NCI-H187 treated with DMSO at 0.1 percent for 48 hours (cell line): ENCODE measurements around the gene UBE2E2.

Source experiments
- DNase-seq: peaks from one replicate; lab custom pipeline; 2025; lab: John Stamatoyannopoulos, UW

UBE2E2 gene

DNA sequence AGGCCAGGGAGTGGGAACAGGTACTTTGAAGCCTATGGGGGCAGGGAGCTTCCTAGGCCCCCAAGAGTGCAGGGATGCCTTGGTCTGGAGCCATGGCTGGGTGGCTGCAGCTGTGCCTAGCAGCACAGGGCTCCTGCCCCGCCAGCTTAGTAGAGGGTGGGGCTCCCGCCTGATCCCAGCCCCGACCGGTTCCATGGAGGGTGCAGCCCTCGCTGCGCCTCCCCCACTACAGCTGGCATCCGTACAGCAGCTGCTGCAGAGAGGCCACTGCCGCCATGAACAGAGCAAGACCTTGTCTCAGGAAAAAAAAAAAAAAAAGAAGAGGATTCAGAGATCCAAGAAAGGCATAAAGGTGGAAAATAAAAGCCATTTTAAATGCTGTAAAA is 277.2 kb downstream of the UBE2E2 start:
- no peak for DNase-seq

DNA sequence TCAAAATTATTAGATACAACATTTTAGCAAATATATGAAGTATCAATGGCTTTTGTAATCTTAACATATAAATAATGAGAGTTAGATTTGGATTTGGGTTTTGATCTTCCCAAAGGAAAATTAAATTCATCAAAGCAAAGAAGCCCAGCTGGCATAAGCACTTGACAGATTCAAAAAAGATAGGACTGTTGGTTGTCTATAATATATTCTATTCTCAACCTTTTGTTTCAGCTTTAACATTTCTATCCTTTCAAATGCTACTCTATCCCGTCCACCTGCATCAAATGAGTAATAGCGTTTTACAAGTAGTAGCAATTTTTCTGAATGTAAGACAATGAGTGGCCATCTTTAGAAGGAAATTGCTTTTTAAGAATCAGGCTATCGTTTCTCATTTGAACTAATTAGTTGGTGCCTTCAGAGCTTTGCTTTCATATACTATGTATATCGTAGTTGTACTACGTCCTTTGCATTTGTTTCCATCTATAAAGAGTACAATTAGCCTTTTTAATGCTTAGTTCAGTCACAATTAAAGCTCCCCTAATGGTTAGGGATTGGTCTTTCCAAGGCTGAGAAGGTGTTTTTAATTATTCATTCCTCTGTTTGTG is 278.0 kb downstream of the UBE2E2 start:
- DNase-seq: no peak

DNA sequence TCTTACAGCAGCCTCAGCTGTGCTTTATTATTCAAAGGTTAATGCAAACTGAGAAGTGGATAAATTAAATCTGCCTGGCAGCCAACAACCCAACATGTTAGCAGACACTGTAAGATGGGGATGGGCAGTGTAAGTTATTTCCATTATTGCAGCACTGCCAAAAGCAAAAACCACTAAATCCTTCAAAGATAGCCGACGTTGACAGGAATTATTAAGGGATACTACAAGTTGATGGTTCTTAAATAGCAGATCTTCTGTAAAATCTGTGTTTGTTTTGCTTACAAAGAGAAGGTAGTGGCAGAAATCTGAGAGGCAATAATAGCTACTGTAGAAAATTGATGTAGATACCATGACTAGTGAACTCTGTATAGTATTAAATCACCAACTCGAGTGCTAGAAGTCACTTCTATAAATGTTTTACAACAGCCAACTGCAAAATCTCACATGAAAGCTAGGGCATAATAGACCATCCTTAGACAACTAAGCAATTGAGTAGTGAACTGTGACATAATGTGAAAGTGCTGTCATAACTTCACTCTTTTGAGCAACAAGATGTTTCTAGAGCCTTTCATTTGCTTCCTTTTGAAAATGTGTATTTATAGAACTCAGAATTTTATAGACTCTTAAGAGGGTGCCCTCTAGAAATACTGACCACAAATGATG is 278.6 kb downstream of the UBE2E2 start:
- DNase-seq: peak; percentile 34

DNA sequence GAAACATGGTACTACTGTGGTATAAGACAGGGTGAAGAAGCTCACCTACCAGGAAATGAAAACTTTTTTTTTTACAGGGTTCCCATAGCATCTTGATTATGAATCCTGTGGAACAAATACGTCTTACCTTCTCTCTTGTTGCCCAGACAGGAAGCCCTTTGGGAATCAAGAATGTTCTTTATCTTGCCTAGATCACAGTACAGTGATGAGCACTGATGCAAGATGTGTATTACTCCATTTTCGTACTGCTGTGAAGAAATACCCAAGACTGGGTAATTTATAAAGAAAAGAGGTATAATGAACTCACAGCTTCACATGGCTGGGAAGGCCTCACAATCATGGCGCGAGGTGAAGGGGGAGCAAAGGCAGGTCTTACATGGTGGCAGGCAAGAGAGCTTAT is 281.3 kb downstream of the UBE2E2 start:
- DNase-seq: no peak

DNA sequence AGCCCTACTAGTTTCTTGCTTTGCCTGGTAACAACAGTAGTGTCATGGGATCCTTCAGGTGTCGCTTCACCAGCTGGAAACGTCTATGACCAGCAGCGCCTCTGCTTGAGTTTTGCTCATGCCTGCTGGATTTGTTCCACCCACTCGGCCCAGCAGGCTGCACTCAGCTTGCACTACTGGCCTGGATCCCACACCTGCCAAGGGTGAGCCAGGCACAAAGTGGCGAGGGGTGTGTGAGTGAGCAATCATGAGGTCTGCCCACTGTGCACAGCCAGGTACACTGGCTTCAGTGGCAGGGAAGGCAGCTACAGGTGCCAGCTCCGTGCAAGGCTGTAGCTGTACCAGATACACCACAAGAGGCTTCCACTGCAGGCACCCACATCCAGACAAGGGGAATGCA is 282.8 kb downstream of the UBE2E2 start:
- DNase-seq: no peak

DNA sequence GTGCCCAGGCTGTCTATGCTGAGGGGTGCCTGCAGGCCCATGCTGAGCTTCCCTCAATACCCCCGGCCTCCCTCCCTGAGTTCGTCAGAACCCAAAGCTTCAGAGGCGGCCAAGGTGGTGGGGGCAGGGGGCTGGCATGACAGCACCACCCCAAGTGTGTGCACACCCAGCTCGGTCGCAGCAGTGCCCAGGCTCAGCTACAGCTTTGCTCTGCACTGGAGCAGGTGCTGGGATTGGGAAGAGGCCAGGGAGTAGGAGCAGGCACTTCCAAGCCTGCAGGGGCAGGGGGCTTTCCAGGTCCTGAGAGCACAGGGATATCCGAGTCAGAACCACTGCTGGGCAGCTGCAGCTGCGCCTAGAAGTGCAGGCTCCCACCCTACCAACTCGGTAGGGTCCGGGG is 283.9 kb downstream of the UBE2E2 start:
- no peak for DNase-seq

DNA sequence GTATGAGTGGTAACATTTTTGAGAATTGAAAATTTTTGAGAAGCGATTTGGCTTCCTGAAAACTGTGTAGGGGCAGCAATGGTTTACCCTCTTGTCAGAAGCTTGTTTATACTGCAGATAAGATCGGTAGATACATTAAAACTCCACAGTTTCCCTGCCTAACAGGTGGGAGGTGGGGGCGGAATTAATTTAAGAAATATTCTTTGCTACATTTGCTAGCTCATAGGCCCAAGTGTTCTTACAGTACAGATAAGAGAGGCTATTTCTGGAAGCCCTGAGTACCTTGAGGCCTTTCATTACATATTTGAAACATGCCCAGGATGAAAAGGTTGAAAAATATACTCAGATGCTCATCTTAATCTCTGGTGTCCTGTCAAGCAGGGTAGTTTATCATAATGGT is 285.5 kb downstream of the UBE2E2 start:
- DNase-seq: no peak

DNA sequence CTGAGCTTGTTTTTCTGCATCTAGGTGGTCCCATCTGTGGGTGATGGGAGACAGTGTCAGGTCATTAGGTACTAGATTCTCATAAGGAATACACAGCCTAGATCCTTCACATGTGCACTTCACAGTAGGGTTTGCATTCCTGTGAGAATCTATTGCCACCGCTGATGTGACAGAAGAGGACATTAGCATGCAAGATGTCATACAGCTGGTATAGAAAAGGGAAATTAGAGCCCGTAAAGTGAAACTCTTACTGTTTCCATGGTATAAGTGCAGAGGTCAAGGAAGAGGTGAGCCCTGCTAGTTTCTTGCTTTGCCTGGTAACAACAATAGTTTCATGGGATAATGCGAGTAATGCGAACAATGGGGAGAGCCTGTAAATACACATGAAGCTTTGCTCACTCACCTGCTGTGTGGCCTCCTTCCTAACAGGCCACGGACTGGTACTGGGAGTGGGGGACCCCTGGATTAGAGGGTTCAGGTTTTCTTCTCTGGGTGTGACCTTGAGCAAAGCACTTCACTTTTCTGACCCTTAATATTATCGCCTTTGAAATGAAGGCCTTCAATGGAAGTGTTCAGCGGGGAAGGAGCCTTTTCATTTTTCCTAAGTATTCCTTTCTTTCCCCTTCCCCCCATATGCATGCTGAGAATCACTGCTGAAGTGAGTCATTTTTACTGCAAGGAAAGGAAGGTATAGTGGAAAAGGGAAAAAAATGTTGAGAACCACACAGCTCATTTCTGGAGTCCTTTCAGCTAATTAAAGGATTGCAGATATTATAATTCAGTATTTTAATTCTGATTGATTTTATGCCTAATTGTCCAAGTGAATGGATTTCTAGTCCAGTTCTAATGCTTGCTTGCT is 286.4 kb downstream of the UBE2E2 start:
- DNase-seq: no peak

DNA sequence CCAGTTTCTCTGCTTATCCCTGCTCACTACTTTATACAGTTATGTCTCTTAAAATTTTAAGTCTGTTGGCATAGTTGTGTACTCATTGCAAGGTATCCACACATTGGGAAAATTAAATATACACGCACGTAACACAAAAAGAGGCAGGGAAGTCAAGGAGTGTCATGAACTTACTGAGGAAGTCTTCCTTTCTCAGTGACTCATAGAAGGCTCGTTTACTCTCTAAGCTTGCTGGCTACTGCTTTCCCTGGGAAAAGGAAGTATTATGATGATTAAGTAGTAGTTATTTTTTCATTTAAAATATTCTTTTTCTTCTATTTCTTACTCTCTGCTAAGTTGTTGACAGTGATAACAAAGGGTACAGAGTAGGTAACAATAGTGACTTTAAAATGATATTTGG is 287.3 kb downstream of the UBE2E2 start:
- no peak for DNase-seq

DNA sequence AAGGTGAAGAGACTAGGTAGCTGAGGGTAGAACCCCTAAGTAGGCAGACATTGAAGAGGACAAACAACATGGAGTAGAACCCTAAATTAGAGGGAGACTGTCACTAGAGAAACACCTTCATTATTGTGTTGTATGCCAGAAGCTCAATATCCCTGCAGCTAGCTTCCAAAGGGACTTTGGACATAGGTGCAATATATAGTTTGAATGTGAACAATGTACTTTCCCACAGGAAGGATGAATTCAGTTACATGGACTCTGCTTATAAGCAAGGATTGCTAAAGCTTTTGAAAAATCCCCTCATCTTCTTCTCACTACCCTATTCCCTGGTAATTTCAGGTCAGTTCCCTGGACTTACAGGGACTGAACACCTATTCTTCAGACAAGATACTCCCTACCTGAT is 288.9 kb downstream of the UBE2E2 start:
- no peak for DNase-seq

DNA sequence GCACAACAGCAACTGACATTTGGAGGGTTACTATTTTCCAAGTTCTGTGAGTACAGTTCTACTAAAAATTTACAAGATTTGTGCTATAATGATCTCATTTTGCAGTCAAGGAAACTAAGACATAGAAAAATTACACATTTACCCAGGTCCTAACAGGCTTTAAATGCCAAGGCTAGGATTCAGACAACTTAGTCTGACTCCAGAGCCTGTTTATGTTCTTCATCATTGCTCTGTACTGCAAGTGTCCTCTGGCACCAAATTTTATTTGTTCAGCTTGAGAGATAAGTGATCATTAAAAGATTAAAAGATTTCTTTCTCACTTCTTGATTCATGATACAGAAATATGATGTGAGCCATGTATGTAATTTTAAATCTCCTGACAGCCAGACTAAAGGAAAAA is 290.8 kb downstream of the UBE2E2 start:
- no peak for DNase-seq

DNA sequence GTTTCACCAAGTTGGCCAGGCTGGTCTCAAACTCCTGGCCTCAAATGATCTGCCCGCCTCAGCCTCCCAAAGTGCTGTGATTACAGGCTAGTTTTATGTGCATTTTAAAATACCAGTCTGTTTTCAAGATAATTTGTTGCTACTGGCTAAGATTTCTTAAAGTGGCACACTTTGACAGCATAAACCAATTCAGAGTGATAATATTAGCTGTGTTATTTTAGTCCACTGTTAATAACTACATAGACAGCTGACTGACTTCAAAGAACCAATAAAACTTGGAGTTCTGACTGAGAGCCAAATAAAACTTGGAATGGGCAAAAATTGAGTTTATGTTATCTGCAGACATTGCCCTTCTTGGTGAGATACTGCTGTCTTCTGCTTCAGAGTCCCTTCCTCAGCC is 291.8 kb downstream of the UBE2E2 start:
- DNase-seq: no peak

DNA sequence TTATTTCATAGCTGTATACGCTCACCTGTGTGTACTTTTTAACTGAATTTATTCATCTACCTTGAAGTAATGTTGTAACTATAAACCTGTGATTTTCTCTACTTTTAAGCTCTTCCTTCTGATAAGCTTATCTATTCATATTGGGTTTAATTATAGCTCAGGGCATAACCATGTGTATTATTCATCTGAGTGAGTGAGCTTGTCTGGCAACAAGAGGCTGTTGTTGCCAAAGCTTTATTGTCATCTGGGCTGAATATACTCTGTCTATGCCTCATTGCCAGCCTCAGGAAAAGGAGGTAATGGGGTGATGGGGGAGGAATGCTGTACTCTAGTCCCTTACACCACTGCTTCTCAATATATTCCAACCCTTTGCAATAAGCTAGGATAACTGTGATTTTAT is 292.4 kb downstream of the UBE2E2 start:
- no peak for DNase-seq

DNA sequence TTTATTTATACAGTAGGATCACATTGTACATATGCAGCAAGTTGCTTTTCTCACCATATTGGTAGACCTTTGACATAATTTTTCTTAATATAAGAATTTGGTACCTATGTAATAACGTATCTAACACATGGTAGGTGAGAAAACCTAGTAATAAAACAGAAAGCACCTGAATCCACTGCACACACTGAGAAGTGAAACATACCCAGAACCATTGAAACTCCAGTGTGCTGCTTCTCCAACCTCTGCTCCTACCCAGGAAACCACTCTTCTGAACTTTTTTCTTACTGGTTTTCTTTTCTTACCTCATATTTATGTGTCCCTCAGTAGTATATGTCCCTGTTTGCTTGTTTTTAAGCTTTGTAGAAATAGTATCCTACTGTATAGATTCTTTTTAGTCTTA is 293.0 kb downstream of the UBE2E2 start:
- DNase-seq: no peak

DNA sequence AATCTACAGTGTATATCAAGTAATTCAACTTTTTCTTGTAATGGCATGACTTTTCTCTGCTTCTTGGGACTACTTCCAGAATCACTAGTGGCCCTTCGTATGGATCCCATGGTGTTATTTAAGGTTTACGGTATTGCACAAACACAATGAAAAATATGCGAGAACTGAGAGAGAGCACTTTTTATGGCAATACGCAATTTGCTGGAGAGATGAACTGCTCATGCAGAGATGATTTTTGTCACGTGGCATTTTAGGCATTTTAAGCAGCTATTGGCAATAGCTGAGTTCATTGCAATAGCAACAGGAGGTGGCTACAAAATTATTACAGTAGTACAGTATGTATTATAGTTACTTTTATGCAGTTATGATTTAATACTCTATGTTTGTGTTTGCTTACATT is 294.0 kb downstream of the UBE2E2 start:
- no peak for DNase-seq

DNA sequence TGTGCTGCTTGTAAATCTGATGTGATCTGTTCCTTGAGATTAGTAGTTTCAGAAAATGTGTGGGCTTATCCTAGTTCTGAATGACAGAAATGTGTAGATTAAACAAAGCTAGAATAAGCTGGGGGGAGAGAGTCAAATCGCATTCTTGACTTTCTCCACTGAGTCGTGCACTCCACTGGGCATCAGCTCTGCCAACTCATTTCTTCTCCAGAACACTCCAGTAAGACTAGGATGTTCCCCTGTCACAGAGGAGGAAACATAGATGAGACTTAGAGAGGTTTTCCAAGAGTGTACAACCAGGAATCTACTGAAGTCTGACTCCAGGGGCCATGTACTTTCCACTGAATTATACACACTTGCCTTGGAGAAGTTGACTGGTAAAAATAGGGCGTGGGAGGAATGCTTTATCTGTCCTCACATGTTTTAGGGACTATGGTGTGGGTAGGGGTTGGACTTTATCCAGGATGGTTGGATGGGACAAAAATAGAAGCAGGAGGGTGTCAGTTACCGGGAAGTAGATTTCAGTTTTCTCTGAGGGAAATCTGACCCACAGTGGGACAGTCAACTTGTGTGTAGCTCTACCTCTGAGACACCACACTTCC is 298.2 kb downstream of the UBE2E2 start:
- no peak for DNase-seq

DNA sequence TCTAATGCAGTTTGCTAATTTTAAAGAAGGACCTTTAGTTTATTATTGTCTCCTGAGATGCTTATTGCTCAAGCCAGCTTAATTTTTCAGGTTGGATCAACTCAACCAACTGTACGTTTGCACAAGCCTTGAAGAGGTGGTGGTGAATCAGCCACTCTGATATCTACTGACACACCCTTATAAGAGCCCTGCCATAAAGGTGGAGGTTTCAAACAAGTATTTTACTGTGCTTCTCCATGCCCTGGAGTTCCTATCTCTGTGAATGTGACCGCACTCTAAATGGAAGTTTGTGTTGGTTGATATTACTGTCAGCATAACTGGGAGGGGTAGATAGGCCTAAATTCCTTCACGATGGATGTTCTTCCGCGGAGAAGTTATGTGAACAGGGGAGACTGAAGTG is 305.3 kb downstream of the UBE2E2 start:
- DNase-seq: no peak

DNA sequence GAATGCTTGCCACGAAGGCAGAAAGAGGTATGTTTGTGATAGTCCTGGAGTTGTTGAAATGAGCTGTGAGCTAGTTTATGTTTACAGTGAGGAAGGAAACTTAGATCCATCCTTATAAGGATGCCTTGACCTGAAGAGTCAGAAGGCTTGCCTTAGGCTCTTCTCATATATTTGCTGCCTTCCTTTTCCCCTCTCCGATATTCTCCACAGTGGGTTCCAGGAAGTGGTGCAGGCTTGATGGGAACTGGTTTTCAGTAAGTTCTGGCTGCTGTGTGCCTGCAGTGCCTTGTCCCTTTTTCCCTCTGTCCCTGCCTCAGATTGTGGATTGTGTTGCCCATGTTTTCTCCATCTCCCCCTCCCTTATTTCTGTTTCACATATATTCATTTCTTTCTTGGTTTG is 315.3 kb downstream of the UBE2E2 start:
- no peak for DNase-seq

DNA sequence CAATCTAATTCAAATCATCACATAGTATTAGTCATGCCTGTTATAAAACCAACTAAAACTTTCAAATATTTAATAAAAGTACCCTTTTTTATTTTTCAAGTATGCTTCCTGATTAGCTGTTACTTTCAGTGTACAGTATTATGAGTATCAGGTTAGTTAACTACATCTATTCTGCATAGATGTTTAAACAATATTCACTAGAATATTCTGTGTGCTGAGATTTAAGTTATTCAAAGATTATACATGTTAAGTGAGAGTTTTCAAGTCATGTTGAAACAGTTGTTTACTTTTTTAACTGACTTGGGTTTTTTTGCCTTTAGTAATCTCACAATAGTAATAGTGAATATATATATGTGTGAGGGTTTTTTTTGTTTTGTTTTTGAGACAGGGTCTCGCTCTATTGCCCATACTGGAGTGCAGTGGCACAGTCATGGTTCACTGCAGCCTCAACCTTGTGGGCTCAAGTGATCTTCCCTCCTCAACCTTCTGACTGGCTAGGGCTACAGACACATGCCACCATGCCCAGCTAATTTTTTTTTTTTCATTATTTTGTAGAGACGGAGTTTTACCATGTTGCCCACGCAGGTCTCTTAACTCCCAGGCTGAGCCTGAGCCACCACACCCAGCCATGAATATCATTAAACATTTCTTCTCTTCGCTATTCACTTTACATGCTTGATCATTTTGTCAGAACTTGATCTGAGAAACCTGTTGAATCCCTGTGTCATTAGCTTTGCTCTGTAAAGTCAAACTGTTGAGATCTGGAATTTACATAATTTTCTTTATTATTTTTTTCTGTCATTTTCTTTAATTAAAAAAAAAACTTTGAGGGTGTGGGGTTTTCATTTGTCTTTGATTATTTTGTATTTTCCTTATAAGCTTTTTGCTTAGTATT is 316.4 kb downstream of the UBE2E2 start:
- DNase-seq: no peak

DNA sequence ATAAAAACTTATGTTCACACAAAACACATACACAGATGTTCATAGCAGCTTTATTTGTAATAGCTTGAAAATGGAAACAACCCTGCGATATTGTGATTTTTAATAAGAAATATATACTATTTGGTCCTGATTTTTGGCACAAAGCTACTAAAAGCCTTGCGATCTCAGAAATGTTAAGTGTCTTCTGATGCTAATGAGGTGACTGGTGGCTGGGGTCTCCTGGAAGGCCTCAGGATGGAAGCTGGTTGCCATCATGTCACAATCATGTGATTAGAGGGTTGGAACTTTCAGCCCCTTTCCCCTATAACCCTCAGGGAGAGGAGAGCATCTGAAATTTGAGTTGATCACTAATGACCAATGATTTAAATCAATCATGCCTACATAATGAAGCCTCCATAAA is 324.2 kb downstream of the UBE2E2 start:
- no peak for DNase-seq

DNA sequence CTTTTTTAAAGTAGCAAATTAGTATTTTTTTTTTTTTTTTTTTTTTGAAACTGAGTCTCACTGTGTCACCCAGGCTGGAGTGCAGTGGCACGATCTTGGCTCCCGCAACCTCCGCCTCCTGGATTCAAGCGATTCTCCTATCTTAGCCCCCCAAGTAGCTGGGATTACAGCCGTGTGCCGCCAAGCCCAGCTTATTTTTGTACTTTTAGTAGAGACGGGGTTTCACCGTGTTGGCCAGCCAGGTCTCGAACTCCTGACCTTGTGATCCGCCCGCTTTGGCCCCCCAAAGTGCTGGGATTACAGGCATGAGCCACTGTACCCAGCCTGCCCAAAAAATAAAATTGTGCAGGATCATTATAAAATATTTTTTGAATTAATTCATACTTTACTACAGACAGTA is 330.5 kb downstream of the UBE2E2 start:
- no peak for DNase-seq

DNA sequence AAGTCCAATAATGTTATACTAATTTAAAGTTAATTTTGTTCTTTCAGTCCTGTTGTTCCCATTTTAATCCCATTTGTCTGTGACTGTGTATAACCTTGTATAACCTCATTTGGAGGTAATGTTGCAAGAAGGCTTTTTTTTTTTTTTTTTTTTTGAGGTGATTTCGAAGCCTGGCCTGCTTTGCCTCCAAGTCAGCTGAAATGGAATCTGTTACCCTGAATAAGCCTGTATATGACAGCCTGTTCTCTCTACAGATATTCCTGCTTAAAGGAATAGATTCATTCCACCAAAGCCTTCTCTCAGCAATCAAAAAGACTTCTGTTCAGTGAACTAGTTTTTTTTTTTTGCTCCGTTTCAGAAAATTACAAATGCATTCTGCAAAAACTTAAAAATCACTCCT is 330.9 kb downstream of the UBE2E2 start:
- no peak for DNase-seq
